ENCODE results near the gene CALCR. TPM values are rescaled to one million over a fixed set of nuclear protein-coding genes. Genes with fewer than 3 reads are reported as not detected.

CALCR gene
- total RNA-seq, 1 donor from 2014 or later = 5.2 TPM

DNA sequence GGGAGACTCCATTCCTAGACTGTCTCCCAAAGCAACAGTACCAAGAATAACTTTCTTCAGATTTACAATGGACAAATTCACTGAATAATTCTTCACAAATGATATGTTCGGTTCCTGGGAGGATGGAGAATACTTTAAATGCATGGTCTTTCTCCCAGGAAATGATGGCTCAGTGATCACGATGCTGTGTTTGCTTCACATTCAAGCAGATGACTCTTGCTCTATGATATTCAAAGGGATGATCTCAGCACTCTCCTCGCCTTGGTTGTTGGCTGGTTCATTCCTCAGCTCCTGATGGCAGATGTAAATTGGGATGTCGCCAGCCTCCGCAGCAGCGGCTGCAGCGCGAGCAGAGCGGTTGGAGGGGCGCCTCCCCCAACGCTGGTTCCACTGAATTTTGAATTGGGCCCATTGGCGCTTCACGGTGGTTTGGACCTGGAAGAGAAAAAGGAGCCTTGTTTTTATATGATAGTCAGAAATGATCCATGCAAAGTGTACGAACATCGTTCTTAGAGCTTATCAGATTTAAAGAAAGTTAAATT is 148.3 kb downstream of the CALCR start:
- no peak overlapping the region for H3K27ac ChIP-seq (ENCODE audit: low read depth, low read length)
- no peaks in the 10 kb centered on the region for H3K9me3 ChIP-seq (ENCODE audit: control insufficient read depth in 3 of 3, low read length in 3 of 3)
- H3K27me3 ChIP-seq (ENCODE audit: control insufficient read depth in 3 of 3, insufficient read depth in 3 of 3, low read length in 3 of 3) = no peaks in the 10 kb centered on the region
- H3K9ac ChIP-seq (ENCODE audit: low read depth in 1 of 3, low read length in 3 of 3) = no peak overlapping the region
- no peaks in the 10 kb centered on the region for H3K36me3 ChIP-seq (ENCODE audit: control insufficient read depth in 3 of 3, insufficient read depth in 3 of 3, low read length in 3 of 3)
- H3K4me1 ChIP-seq (ENCODE audit: control insufficient read depth in 3 of 3, insufficient read depth in 3 of 3, low read length in 3 of 3) = no peaks in the 10 kb centered on the region
- no peak overlapping the region for H3K4me3 ChIP-seq (ENCODE audit: low read length in 3 of 3)

DNA sequence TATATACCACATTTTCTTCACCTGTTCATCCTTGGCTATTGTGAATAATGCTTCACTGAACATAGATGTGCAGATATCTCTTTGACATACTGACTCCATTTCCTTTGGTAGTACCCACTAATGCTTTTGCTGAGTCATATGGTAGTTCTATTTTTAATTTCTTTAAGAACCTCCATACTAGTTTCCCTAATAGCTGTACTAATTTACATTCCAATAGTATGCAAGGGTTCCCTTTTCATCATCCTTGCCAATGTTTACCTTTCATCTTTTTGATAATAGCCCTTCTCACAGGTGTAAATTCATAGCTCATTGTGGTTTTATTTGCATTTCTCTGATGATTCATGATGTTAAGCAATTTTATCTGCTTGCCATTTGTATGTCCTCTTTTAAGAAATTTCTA is 159.9 kb downstream of the CALCR start:
- Histone ChIP-seq H3K4me1 (ENCODE audit: control insufficient read depth in 3 of 3, insufficient read depth in 3 of 3, low read length in 3 of 3) (no peaks in the 10 kb centered on the region), H3K27me3 (ENCODE audit: control insufficient read depth in 3 of 3, insufficient read depth in 3 of 3, low read length in 3 of 3) (no peaks in the 10 kb centered on the region), H3K9ac (ENCODE audit: low read depth in 1 of 3, low read length in 3 of 3) (no peak overlapping the region), H3K36me3 (ENCODE audit: control insufficient read depth in 3 of 3, insufficient read depth in 3 of 3, low read length in 3 of 3) (no peaks in the 10 kb centered on the region), H3K27ac (ENCODE audit: low read depth, low read length) (no peak overlapping the region), H3K9me3 (ENCODE audit: control insufficient read depth in 3 of 3, low read length in 3 of 3) (no peaks in the 10 kb centered on the region), H3K4me3 (ENCODE audit: low read length in 3 of 3) (no peak overlapping the region)

DNA sequence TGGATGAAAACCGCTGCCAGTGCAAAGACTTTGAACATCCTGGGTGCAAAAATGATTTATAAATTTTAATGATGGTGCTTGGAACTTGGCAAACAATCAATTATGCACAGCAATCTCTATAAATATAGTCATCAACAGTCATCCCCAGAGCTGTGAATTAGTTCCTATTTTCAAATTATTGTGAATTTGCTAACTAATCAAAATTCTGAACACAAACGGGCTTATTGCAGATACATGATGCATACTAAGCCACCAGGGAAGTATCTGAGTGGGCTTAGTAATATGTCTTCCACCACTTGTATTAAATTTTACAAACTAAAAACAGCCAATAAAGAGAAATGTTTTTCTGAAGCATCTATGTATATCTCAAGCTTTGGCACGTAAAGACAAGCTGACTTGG is 165.2 kb downstream of the CALCR start:
- no peak overlapping the region for H3K9ac ChIP-seq (ENCODE audit: low read depth in 1 of 3, low read length in 3 of 3)
- H3K9me3 ChIP-seq (ENCODE audit: control insufficient read depth in 3 of 3, low read length in 3 of 3) = no peaks in the 10 kb centered on the region
- no peaks in the 10 kb centered on the region for H3K4me1 ChIP-seq (ENCODE audit: control insufficient read depth in 3 of 3, insufficient read depth in 3 of 3, low read length in 3 of 3)
- no peaks in the 10 kb centered on the region for H3K36me3 ChIP-seq (ENCODE audit: control insufficient read depth in 3 of 3, insufficient read depth in 3 of 3, low read length in 3 of 3)
- H3K4me3 ChIP-seq (ENCODE audit: low read length in 3 of 3) = no peak overlapping the region
- H3K27me3 ChIP-seq (ENCODE audit: control insufficient read depth in 3 of 3, insufficient read depth in 3 of 3, low read length in 3 of 3) = no peaks in the 10 kb centered on the region
- H3K27ac ChIP-seq (ENCODE audit: low read depth, low read length) = no peak overlapping the region

DNA sequence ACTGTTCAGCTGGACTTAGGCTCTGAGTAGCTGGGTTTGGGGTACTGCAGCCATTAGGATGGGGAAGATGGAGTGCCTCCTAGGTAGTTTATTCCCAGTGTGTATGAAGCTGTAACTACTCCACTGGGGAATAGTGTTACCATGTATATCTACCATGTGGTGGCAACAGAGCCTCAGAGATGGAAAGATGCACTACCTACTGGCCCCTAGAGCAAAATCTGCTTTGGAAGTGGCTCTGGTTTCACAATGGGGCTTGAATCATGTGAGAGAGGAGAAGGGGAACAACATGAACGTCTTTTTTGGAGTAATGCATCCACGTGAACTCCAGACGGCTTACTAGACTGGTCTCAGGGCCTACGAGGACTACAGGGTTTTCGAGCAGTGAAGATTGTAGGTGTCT is 167.3 kb downstream of the CALCR start:
- H3K9me3 ChIP-seq (ENCODE audit: control insufficient read depth in 3 of 3, low read length in 3 of 3) = no peaks in the 10 kb centered on the region
- H3K9ac ChIP-seq (ENCODE audit: low read depth in 1 of 3, low read length in 3 of 3) = no peak overlapping the region
- no peaks in the 10 kb centered on the region for H3K4me1 ChIP-seq (ENCODE audit: control insufficient read depth in 3 of 3, insufficient read depth in 3 of 3, low read length in 3 of 3)
- no peak overlapping the region for H3K27ac ChIP-seq (ENCODE audit: low read depth, low read length)
- no peak overlapping the region for H3K4me3 ChIP-seq (ENCODE audit: low read length in 3 of 3)
- H3K27me3 ChIP-seq (ENCODE audit: control insufficient read depth in 3 of 3, insufficient read depth in 3 of 3, low read length in 3 of 3) = no peaks in the 10 kb centered on the region
- H3K36me3 ChIP-seq (ENCODE audit: control insufficient read depth in 3 of 3, insufficient read depth in 3 of 3, low read length in 3 of 3) = no peaks in the 10 kb centered on the region

DNA sequence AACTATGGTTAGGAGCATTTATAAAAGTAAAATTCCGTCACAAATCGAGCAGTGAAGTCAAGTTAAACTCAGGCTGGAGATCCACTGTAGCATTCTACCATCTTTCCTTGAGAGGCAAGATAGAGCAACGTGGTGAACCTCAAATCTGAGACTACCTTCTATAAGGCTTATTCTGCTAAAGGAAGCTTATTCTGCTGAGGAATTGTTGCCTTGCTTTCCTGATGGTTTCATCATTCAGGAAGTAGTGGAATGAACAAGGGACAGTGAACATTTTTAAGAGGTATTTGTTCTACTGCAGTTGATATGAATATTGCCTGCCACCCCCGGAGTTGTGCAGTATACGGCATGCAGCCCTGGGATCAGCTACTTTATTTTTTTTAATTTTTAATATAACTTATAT is 171.6 kb downstream of the CALCR start:
- Histone ChIP-seq H3K9me3 (ENCODE audit: control insufficient read depth in 3 of 3, low read length in 3 of 3) (no peaks in the 10 kb centered on the region), H3K9ac (ENCODE audit: low read depth in 1 of 3, low read length in 3 of 3) (no peak overlapping the region), H3K27ac (ENCODE audit: low read depth, low read length) (no peak overlapping the region), H3K4me3 (ENCODE audit: low read length in 3 of 3) (no peak overlapping the region), H3K27me3 (ENCODE audit: control insufficient read depth in 3 of 3, insufficient read depth in 3 of 3, low read length in 3 of 3) (no peaks in the 10 kb centered on the region), H3K36me3 (ENCODE audit: control insufficient read depth in 3 of 3, insufficient read depth in 3 of 3, low read length in 3 of 3) (no peaks in the 10 kb centered on the region), H3K4me1 (ENCODE audit: control insufficient read depth in 3 of 3, insufficient read depth in 3 of 3, low read length in 3 of 3) (no peaks in the 10 kb centered on the region)

DNA sequence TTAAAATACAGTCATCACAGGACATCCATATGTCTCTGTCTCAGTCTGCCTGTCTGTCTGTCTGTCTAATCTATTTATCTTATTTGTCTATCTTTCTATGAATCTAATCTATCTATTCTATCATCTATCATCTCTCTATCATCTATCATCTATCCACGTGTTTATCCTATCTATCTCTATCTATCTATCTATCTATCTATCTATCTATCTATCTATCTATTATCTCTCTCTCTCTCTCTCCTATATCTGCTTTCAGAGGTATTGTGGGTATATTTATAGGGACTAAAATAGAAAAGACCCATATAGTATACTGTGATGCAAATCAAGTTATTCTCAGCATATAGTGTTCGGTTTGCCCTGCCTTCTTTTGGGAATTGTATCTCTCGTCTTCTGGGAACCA is 174.9 kb downstream of the CALCR start:
- Histone ChIP-seq H3K27me3 (ENCODE audit: control insufficient read depth in 3 of 3, insufficient read depth in 3 of 3, low read length in 3 of 3) (no peaks in the 10 kb centered on the region), H3K4me1 (ENCODE audit: control insufficient read depth in 3 of 3, insufficient read depth in 3 of 3, low read length in 3 of 3) (no peaks in the 10 kb centered on the region), H3K4me3 (ENCODE audit: low read length in 3 of 3) (no peak overlapping the region), H3K9me3 (ENCODE audit: control insufficient read depth in 3 of 3, low read length in 3 of 3) (no peaks in the 10 kb centered on the region), H3K27ac (ENCODE audit: low read depth, low read length) (no peak overlapping the region), H3K36me3 (ENCODE audit: control insufficient read depth in 3 of 3, insufficient read depth in 3 of 3, low read length in 3 of 3) (no peaks in the 10 kb centered on the region), H3K9ac (ENCODE audit: low read depth in 1 of 3, low read length in 3 of 3) (no peak overlapping the region)

DNA sequence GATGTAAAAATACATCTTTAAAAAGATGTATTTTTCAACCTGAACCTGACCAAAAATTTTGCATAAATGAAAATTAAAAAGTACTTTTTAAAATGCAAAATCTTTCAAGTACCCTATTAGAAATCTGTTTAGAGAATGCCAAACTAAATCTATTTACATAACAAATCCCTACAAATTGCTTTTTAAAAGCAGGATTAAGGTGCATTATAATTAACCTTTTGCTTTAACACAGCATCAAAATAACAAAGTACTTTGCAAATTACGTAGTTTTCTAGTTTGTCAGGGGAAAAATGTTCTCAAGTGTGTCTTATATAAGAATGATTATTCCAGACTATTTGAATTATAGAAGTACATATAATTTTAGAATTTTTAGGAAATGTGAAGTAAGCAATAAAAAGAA is 181.5 kb downstream of the CALCR start:
- Histone ChIP-seq H3K9me3 (ENCODE audit: control insufficient read depth in 3 of 3, low read length in 3 of 3) (no peaks in the 10 kb centered on the region), H3K4me3 (ENCODE audit: low read length in 3 of 3) (no peak overlapping the region), H3K36me3 (ENCODE audit: control insufficient read depth in 3 of 3, insufficient read depth in 3 of 3, low read length in 3 of 3) (no peaks in the 10 kb centered on the region), H3K4me1 (ENCODE audit: control insufficient read depth in 3 of 3, insufficient read depth in 3 of 3, low read length in 3 of 3) (no peaks in the 10 kb centered on the region), H3K9ac (ENCODE audit: low read depth in 1 of 3, low read length in 3 of 3) (no peak overlapping the region), H3K27ac (ENCODE audit: low read depth, low read length) (no peak overlapping the region), H3K27me3 (ENCODE audit: control insufficient read depth in 3 of 3, insufficient read depth in 3 of 3, low read length in 3 of 3) (no peaks in the 10 kb centered on the region)

DNA sequence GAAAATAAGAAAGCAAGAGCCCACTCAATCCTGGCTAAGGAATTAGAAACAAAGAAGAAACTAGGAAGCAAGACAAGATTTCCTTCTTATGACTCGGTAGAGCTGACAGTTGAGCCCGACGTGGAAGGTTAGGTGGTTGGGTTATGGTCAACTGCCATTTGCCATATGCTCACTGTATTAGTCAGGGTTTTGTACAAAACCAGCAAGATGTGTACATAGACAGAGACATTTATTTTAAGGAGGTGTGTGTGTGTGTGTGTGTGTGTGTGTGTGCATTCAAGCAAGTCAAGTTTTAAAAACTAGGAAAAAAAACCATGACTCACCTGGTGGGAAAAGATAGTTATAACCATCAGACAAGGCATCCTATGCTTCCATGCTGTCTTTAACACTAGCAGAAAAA is 183.9 kb downstream of the CALCR start:
- H3K9ac ChIP-seq (ENCODE audit: low read depth in 1 of 3, low read length in 3 of 3) = no peak overlapping the region
- no peaks in the 10 kb centered on the region for H3K27me3 ChIP-seq (ENCODE audit: control insufficient read depth in 3 of 3, insufficient read depth in 3 of 3, low read length in 3 of 3)
- no peaks in the 10 kb centered on the region for H3K36me3 ChIP-seq (ENCODE audit: control insufficient read depth in 3 of 3, insufficient read depth in 3 of 3, low read length in 3 of 3)
- H3K27ac ChIP-seq (ENCODE audit: low read depth, low read length) = no peak overlapping the region
- H3K4me3 ChIP-seq (ENCODE audit: low read length in 3 of 3) = no peak overlapping the region
- H3K9me3 ChIP-seq (ENCODE audit: control insufficient read depth in 3 of 3, low read length in 3 of 3) = no peaks in the 10 kb centered on the region
- no peaks in the 10 kb centered on the region for H3K4me1 ChIP-seq (ENCODE audit: control insufficient read depth in 3 of 3, insufficient read depth in 3 of 3, low read length in 3 of 3)

DNA sequence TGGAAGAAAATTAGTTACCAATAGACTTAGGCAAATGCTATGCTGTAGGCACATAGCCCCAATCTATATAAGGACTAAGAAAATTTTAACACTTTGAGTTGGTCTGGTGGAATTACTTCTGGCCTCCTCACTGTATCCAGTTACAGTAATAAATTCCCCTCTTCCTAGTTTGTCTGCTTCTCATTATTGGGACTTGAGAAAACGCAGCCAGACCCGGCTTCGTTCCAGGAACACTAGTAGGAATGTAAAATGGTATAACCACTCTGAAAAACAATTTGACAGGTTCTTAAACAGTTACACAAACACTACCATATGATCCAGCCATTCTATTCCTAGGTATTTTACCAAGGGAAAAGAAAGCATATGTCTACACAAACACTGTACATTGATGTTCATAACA is 192.2 kb downstream of the CALCR start:
- Histone ChIP-seq H3K27me3 (ENCODE audit: control insufficient read depth in 3 of 3, insufficient read depth in 3 of 3, low read length in 3 of 3) (no peaks in the 10 kb centered on the region), H3K36me3 (ENCODE audit: control insufficient read depth in 3 of 3, insufficient read depth in 3 of 3, low read length in 3 of 3) (no peaks in the 10 kb centered on the region), H3K4me1 (ENCODE audit: control insufficient read depth in 3 of 3, insufficient read depth in 3 of 3, low read length in 3 of 3) (no peaks in the 10 kb centered on the region), H3K9me3 (ENCODE audit: control insufficient read depth in 3 of 3, low read length in 3 of 3) (no peaks in the 10 kb centered on the region), H3K4me3 (ENCODE audit: low read length in 3 of 3) (no peak overlapping the region), H3K27ac (ENCODE audit: low read depth, low read length) (no peak overlapping the region), H3K9ac (ENCODE audit: low read depth in 1 of 3, low read length in 3 of 3) (no peak overlapping the region)

DNA sequence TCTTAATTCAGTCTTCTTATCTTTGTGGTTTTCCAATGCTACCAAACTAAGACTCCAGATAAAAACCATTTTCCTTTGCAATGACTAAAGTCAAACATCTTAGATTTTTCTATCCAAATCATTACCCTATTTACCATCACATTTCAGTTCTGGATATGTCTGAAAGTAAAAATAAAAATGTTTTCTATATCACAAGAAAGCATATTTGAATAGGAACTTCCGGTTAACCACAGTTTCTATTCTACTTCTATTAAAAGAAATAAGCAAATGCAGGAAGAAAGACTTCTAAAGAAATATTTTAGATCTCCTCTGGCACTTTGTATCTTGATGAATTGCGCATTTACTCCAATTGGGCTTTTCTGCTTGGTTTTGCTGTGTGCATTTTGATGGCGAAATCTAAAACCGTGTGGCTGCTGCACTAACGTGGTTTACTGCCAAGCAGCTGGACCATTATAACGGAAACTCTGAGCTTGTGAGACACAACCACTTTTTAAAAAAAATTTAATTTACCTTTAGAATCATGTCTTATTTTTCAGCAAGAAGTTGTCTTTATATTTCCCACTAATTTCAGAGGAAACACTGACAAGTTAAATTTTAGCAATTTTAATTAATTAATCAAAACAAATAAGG is 196.3 kb downstream of the CALCR start:
- no peak overlapping the region for H3K27ac ChIP-seq (ENCODE audit: low read depth, low read length)
- H3K4me1 ChIP-seq (ENCODE audit: control insufficient read depth in 3 of 3, insufficient read depth in 3 of 3, low read length in 3 of 3) = no peaks in the 10 kb centered on the region
- no peak overlapping the region for H3K4me3 ChIP-seq (ENCODE audit: low read length in 3 of 3)
- H3K9ac ChIP-seq (ENCODE audit: low read depth in 1 of 3, low read length in 3 of 3) = no peak overlapping the region
- no peaks in the 10 kb centered on the region for H3K27me3 ChIP-seq (ENCODE audit: control insufficient read depth in 3 of 3, insufficient read depth in 3 of 3, low read length in 3 of 3)
- H3K9me3 ChIP-seq (ENCODE audit: control insufficient read depth in 3 of 3, low read length in 3 of 3) = no peaks in the 10 kb centered on the region
- no peaks in the 10 kb centered on the region for H3K36me3 ChIP-seq (ENCODE audit: control insufficient read depth in 3 of 3, insufficient read depth in 3 of 3, low read length in 3 of 3)
